GM12864 (cell line): ENCODE data around the gene GTF3C4.

ENCODE experiments used
- DNase-seq: peaks from one replicate; pipeline ENCODE4 v3.0.0-alpha.2; 2011; ENCODE audit warnings: low read depth
- H3K4me3 ChIP-seq: 2 replicates; pipeline ENCODE4 v1.5.1; 2011; ENCODE audit warnings: mild to moderate bottlenecking, low read depth, low read length, control low read depth
- CTCF ChIP-seq: IDR thresholded peaks from 2 replicates; pipeline ENCODE4 v1.5.1; 2011; ENCODE audit warnings: low read depth, mild to moderate bottlenecking, moderate library complexity, low read length, control low read depth, inconsistent platforms; ENCODE audit errors: missing control alignments

The GTF3C4 gene

GRCh38 chr9:132670457-132671391 lies at the start of gene GTF3C4:
Gene GTF3C4 (plus strand): TSS chr9:132670464. CDS start chr9:132670599, 135 bp downstream.
- H3K4me3 ChIP-seq, result peak within 1 kb of the TSS; percentile 91
- TF ChIP-seq CTCF, result no peak
- DNase-seq, result no peak

- DNase-seq, result no peak
- H3K4me3 ChIP-seq, result no peak overlapping the region
- TF ChIP-seq CTCF, result no peak
These were observed 48.1 kb upstream of the GTF3C4 start for GRCh38 chr9:132622159-132622558.

GRCh38 chr9:132626285-132626684 lies 44.0 kb upstream of the GTF3C4 start:
- no peak overlapping the region for H3K4me3 ChIP-seq
- no peak for DNase-seq
- TF ChIP-seq CTCF, result no peak

GRCh38 chr9:132627106-132627505 lies 43.2 kb upstream of the GTF3C4 start:
- no peak for DNase-seq
- no peak for TF ChIP-seq CTCF
- H3K4me3 ChIP-seq, result no peak overlapping the region

- no peak for DNase-seq
- TF ChIP-seq CTCF, result no peak
- no peak overlapping the region for H3K4me3 ChIP-seq
These were observed 42.7 kb upstream of the GTF3C4 start for GRCh38 chr9:132627594-132627993.

- no peak for DNase-seq
- TF ChIP-seq CTCF, result no peak
- H3K4me3 ChIP-seq, result no peak overlapping the region
These were observed 41.5 kb upstream of the GTF3C4 start for GRCh38 chr9:132628746-132629145.

- TF ChIP-seq CTCF, result no peak
- H3K4me3 ChIP-seq, result no peak overlapping the region
- no peak for DNase-seq
These were observed 40.1 kb upstream of the GTF3C4 start for GRCh38 chr9:132630116-132630515.
